GM21515 (cell line): ENCODE results near the gene GID4.

ENCODE experiments used
- ATAC-seq: cut with Tn5 transposase; IDR thresholded peaks from one replicate; pipeline ENCODE4 v1.9.1; 2021; ENCODE audit not compliant: unreplicated experiment

The GID4 gene

GRCh38 chr17:18041776-18042175 is 2.6 kb downstream of the GID4 start:
- no peak for ATAC-seq

- ATAC-seq: no peak
Measured at GRCh38 chr17:18042983-18043382, 3.8 kb downstream of the GID4 start.

GRCh38 chr17:18043491-18043890 is 4.3 kb downstream of the GID4 start:
- ATAC-seq: no peak

GRCh38 chr17:18044609-18045008 is 5.4 kb downstream of the GID4 start:
- no peak for ATAC-seq

- ATAC-seq: no peak
Measured at GRCh38 chr17:18045691-18046350, 6.6 kb downstream of the GID4 start.

- no peak for ATAC-seq
Measured at GRCh38 chr17:18055597-18055996, 16.4 kb downstream of the GID4 start.

GRCh38 chr17:18056214-18056613 is 17.0 kb downstream of the GID4 start:
- ATAC-seq: no peak

- ATAC-seq: no peak
Measured at GRCh38 chr17:18059283-18059682, 20.1 kb downstream of the GID4 start.

GRCh38 chr17:18064053-18064452 is 24.8 kb downstream of the GID4 start:
- ATAC-seq: no peak

GRCh38 chr17:18065546-18065945 is 26.3 kb downstream of the GID4 start:
- no peak for ATAC-seq

- ATAC-seq: no peak
Measured at GRCh38 chr17:18066866-18067265, 27.7 kb downstream of the GID4 start.

GRCh38 chr17:18069101-18069500 is 29.9 kb downstream of the GID4 start:
- no peak for ATAC-seq

GRCh38 chr17:18070861-18071340 is 31.7 kb downstream of the GID4 start:
- ATAC-seq: no peak

- no peak for ATAC-seq
Measured at GRCh38 chr17:18071751-18072150, 32.5 kb downstream of the GID4 start.

- ATAC-seq: no peak
Measured at GRCh38 chr17:18074566-18075272, 35.5 kb downstream of the GID4 start.

GRCh38 chr17:18076936-18077335 is 37.7 kb downstream of the GID4 start:
- ATAC-seq: no peak

- ATAC-seq: no peak
Measured at GRCh38 chr17:18079543-18079942, 40.3 kb downstream of the GID4 start.

- ATAC-seq: no peak
Measured at GRCh38 chr17:18084256-18084655, 45.0 kb downstream of the GID4 start.

- peak; percentile 87 for ATAC-seq
Measured at GRCh38 chr17:18087610-18088491, 48.6 kb downstream of the GID4 start, which contains the start of gene DRG2. Gene DRG2 (plus strand): TSS chr17:18087948. CDS start chr17:18088024, 76 bp downstream.

- ATAC-seq: no peak
Measured at GRCh38 chr17:18089613-18090012, 50.4 kb downstream of the GID4 start.

GRCh38 chr17:18093616-18094408 is 54.6 kb downstream of the GID4 start:
- ATAC-seq: no peak
